ENCODE results near the gene LTBP3. TPM values are rescaled to one million over a fixed set of nuclear protein-coding genes. Genes with fewer than 3 reads are reported as not detected.
A peak's percentile ranks its signal among the peaks of the same experiment; 100 is the strongest.

The LTBP3 gene
- total and polyA plus RNA-seq, 4 donors, result 8.8 to 46.2 (median 17.0) TPM

- WGBS, result 52% methylated on average over 17 of the region's 17 CpGs
- Histone ChIP-seq H3K27me3 (ENCODE audit: control insufficient read depth in 4 of 4, insufficient read depth in 4 of 4, low read length in 3 of 4) (no peaks in the 10 kb centered on the region), H3K4me1 (ENCODE audit: control insufficient read depth in 4 of 4, insufficient read depth in 4 of 4, low read length in 3 of 4) (peaks cover 6 to 38% (median 14%) of the 10 kb centered on the region in 4 donors), H3K9ac (ENCODE audit: low read depth in 1 of 2, low read length in 2 of 2) (no peak overlapping the region), H3K36me3 (ENCODE audit: control insufficient read depth in 4 of 4, insufficient read depth in 3 of 4, low read depth in 1 of 4, low read length in 3 of 4) (peaks cover 0 to 7% (median 0%) of the 10 kb centered on the region in 4 donors), H3K9me3 (ENCODE audit: control insufficient read depth in 4 of 4, low read length in 3 of 4) (no peaks in the 10 kb centered on the region), H3K4me3 (ENCODE audit: low read depth in 1 of 3, low read length in 3 of 3) (peak overlapping the region in 1 of 3 donors; percentile 3), H3K27ac (ENCODE audit: low read depth in 1 of 2, low read length in 2 of 2) (peak overlapping the region; percentile 82 to 91)
- peak; percentile 81 for DNase-seq (ENCODE audit: low spot score)
- no peak for TF ChIP-seq ZBTB33 (IDR thresholded peaks at IDR 0.05)
- TF ChIP-seq HNF4A (conservative IDR thresholded peaks at IDR 0.05), result peak; percentile 91 to 94
- no peak for TF ChIP-seq TAF1 (conservative IDR thresholded peaks at IDR 0.05)
- peak; percentile 70 for TF ChIP-seq SP1 (IDR thresholded peaks at IDR 0.05)
- no peak for TF ChIP-seq EGR1 (IDR thresholded peaks at IDR 0.05; ENCODE audit: low read depth in 2 of 2)
- peak; percentile 49 for TF ChIP-seq FOXA2 (IDR thresholded peaks at IDR 0.05)
- TF ChIP-seq RXRA (IDR thresholded peaks at IDR 0.05), result peak; percentile 98
- TF ChIP-seq CTCF (IDR thresholded peaks at IDR 0.05; ENCODE audit: low read depth, low read length, missing input control), result peak; percentile 48
- peak; percentile 30 for TF ChIP-seq REST (IDR thresholded peaks at IDR 0.05)
- TF ChIP-seq RAD21 (IDR thresholded peaks at IDR 0.05), result peak in 1 of 2 donors; percentile 38
- TF ChIP-seq NR2F2 (IDR thresholded peaks at IDR 0.05), result peak; percentile 100
- no peak for TF ChIP-seq ATF3 (IDR thresholded peaks at IDR 0.05)
- peak in 1 of 2 donors; percentile 46 for TF ChIP-seq GABPA (IDR thresholded peaks at IDR 0.05 in 1 of 2, conservative IDR thresholded peaks at IDR 0.05 in 1 of 2)
- peak; percentile 14 for TF ChIP-seq FOXA1 (IDR thresholded peaks at IDR 0.05)
- TF ChIP-seq JUND (IDR thresholded peaks at IDR 0.05), result peak in 1 of 2 donors; percentile 34
- peak; percentile 73 for TF ChIP-seq HNF4G (IDR thresholded peaks at IDR 0.05)
Measured at GRCh38 chr11:65551572-65552387, 6.4 kb downstream of the LTBP3 start.

Measured in liver (tissue), 9 donors.